SIG-M5 treated with dmso at 0.1 percent for 504 hours (cell line): ENCODE results near the gene AFDN.
"Not testable (repeated sequence)": the region's sequence is repeated elsewhere in the genome, so short reads cannot be mapped to it uniquely, and the experiment has no call there.

Source experiments
- DNase-seq: peaks from one replicate; lab custom pipeline; 2025; ENCODE audit not compliant: unreplicated experiment; lab: John Stamatoyannopoulos, UW

Gene AFDN

GRCh38 chr6:167996424-167997199, 169.9 kb downstream of the AFDN start:
- no peak for DNase-seq

GRCh38 chr6:167997642-167998041, 170.9 kb downstream of the AFDN start, which contains the start of gene KIF25:
KIF25 (plus strand) TSS chr6:167997671; CDS start chr6:168029586, 31,915 bp downstream.
- no peak for DNase-seq

GRCh38 chr6:167998215-167998614, 171.5 kb downstream of the AFDN start:
- no peak for DNase-seq

- no peak for DNase-seq
Observed at GRCh38 chr6:168000198-168001028, 173.7 kb downstream of the AFDN start.

- DNase-seq, result no peak
Observed at GRCh38 chr6:168001029-168001332, 174.3 kb downstream of the AFDN start.

- not testable (repeated sequence) for DNase-seq
Observed at GRCh38 chr6:168001514-168001913, 174.8 kb downstream of the AFDN start.

- no peak for DNase-seq
Observed at GRCh38 chr6:168002804-168003203, 176.1 kb downstream of the AFDN start.

- no peak for DNase-seq
Observed at GRCh38 chr6:168004023-168004422, 177.3 kb downstream of the AFDN start.

- DNase-seq, result no peak
Observed at GRCh38 chr6:168004945-168005344, 178.2 kb downstream of the AFDN start.

GRCh38 chr6:168005796-168006195, 179.1 kb downstream of the AFDN start:
- DNase-seq, result no peak

- DNase-seq, result peak; percentile 44
Observed at GRCh38 chr6:168007592-168008338, 181.1 kb downstream of the AFDN start.

- DNase-seq, result no peak
Observed at GRCh38 chr6:168009331-168009730, 182.6 kb downstream of the AFDN start.

GRCh38 chr6:168011291-168011690, 184.6 kb downstream of the AFDN start:
- DNase-seq, result no peak

- no peak for DNase-seq
Observed at GRCh38 chr6:168012431-168013249, 185.9 kb downstream of the AFDN start.

- DNase-seq, result no peak
Observed at GRCh38 chr6:168013250-168013915, 186.7 kb downstream of the AFDN start.

- DNase-seq, result no peak
Observed at GRCh38 chr6:168014428-168014827, 187.7 kb downstream of the AFDN start.

- DNase-seq, result no peak
Observed at GRCh38 chr6:168015009-168015408, 188.3 kb downstream of the AFDN start.

GRCh38 chr6:168015482-168016175, 188.9 kb downstream of the AFDN start:
- DNase-seq, result no peak

- DNase-seq, result no peak
Observed at GRCh38 chr6:168016176-168016620, 189.5 kb downstream of the AFDN start.
